OCI-LY7 (cell line): ENCODE results near the gene FADD.

ENCODE experiments used
- EZH2phosphoT487 ChIP-seq: fragments of 200-600 bp; sonication (generic); IDR thresholded peaks from 2 replicates; pipeline ENCODE4 v1.6.1; 2018; ENCODE audit warnings: low read depth, borderline replicate concordance, mild to moderate bottlenecking, mixed run types, antibody characterized with exemption, low read length, moderate library complexity, mixed read lengths
- TF ChIP-seq, protein P1 (sequence below): fragments of 200-600 bp; sonication (generic); conservative IDR thresholded peaks from 2 replicates; pipeline ENCODE4 v1.5.1; 2014; ENCODE audit warnings: mild to moderate bottlenecking, antibody characterized with exemption, low read length, moderate library complexity, mixed read lengths

DNA sequence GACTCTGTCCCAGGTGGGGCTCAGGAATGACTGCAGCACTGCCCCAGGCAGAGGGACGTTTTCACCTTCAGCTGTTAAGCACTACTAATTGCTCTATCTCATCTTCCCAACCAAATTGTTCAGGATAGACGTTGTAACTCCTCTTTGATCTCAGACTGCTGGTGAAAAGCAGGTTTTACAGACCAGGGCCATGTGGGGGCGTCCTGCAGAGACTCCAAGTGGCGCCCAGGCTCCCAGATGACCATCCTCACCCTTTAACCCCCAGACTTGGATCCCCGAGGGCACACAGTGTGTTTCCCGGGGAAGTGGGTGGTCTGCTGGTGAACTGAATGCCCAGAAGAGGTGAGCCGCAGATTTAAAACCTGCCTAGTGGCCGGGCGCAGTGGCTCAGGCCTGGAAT lies 23.9 kb downstream of the FADD start:
- TF ChIP-seq, protein P1, sequence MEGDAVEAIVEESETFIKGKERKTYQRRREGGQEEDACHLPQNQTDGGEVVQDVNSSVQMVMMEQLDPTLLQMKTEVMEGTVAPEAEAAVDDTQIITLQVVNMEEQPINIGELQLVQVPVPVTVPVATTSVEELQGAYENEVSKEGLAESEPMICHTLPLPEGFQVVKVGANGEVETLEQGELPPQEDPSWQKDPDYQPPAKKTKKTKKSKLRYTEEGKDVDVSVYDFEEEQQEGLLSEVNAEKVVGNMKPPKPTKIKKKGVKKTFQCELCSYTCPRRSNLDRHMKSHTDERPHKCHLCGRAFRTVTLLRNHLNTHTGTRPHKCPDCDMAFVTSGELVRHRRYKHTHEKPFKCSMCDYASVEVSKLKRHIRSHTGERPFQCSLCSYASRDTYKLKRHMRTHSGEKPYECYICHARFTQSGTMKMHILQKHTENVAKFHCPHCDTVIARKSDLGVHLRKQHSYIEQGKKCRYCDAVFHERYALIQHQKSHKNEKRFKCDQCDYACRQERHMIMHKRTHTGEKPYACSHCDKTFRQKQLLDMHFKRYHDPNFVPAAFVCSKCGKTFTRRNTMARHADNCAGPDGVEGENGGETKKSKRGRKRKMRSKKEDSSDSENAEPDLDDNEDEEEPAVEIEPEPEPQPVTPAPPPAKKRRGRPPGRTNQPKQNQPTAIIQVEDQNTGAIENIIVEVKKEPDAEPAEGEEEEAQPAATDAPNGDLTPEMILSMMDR, result peak; percentile 67
- TF ChIP-seq EZH2phosphoT487, result no peak
